NCI-H446 (cell line): ENCODE data around the gene SEMA6B.

ENCODE experiments used
- DNase-seq, 2 experiments: peaks; one replicate each; lab custom pipeline; 2025; lab: John Stamatoyannopoulos, UW

The SEMA6B gene

GRCh38 chr19:4587527-4587926 lies 28.0 kb upstream of the SEMA6B start:
- DNase-seq, result no peak

GRCh38 chr19:4586691-4587090 lies 27.2 kb upstream of the SEMA6B start:
- no peak for DNase-seq

GRCh38 chr19:4586245-4586644 lies 26.8 kb upstream of the SEMA6B start:
- DNase-seq, result no peak

GRCh38 chr19:4585556-4585955 lies 26.1 kb upstream of the SEMA6B start:
- DNase-seq, result no peak

- peak in 1 of 2 experiments; percentile 54 for DNase-seq
Observed at GRCh38 chr19:4584670-4585460, 25.4 kb upstream of the SEMA6B start.

GRCh38 chr19:4583961-4584669 lies 24.6 kb upstream of the SEMA6B start:
- DNase-seq, result peak in 1 of 2 experiments; percentile 45

- no peak for DNase-seq
Observed at GRCh38 chr19:4582980-4583842, 23.7 kb upstream of the SEMA6B start.

GRCh38 chr19:4581666-4582553 lies 22.4 kb upstream of the SEMA6B start:
- DNase-seq, result peak in 1 of 2 experiments; percentile 63

- DNase-seq, result no peak
Observed at GRCh38 chr19:4580961-4581665, 21.6 kb upstream of the SEMA6B start.

GRCh38 chr19:4580021-4580901 lies 20.8 kb upstream of the SEMA6B start:
- no peak for DNase-seq

GRCh38 chr19:4579389-4579788 lies 19.9 kb upstream of the SEMA6B start:
- no peak for DNase-seq

GRCh38 chr19:4578552-4579248 lies 19.2 kb upstream of the SEMA6B start:
- no peak for DNase-seq

GRCh38 chr19:4577020-4577782 lies 17.7 kb upstream of the SEMA6B start:
- no peak for DNase-seq

GRCh38 chr19:4576016-4576933 lies 16.8 kb upstream of the SEMA6B start:
- peak; percentile 48 to 62 for DNase-seq

GRCh38 chr19:4575267-4576015 lies 16.0 kb upstream of the SEMA6B start:
- DNase-seq, result no peak

GRCh38 chr19:4573682-4574081 lies 14.2 kb upstream of the SEMA6B start:
- no peak for DNase-seq
